PC-3 (cell line): Measurements from ENCODE around the gene DLGAP1. TPM values are rescaled to one million over a fixed set of nuclear protein-coding genes. Genes with fewer than 3 reads are reported as not detected.

ENCODE experiments used
- ATAC-seq: fragments of 200-7000 bp; cut with Tn5 transposase; 2 replicates; pipeline ENCODE4 v1.9.1; 2020; ENCODE audit warnings: mild to moderate bottlenecking, moderate library complexity
- BruUV-seq: library from RNA; stranded (reverse); fragments of 400-500 nt; replicated peaks from 2 replicates; lab custom pipeline; 2021; lab: Mats Ljungman, UMichigan
- CTCF ChIA-PET: fragments of 300-600 bp; sonication (Branson Sonifier 250); formaldehyde crosslinking; loops from one replicate; lab custom pipeline; 2022; ENCODE audit warnings: antibody characterized with exemption; lab: Charles Lee
- POLR2A ChIA-PET: fragments of 300-600 bp; sonication (Branson Sonifier 250); formaldehyde crosslinking; loops from one replicate; lab custom pipeline; 2022; ENCODE audit warnings: antibody characterized with exemption; ENCODE audit not compliant: unreplicated experiment; lab: Charles Lee
- DNase-seq: peaks from one replicate; pipeline ENCODE4 v3.0.0-alpha.2; 2015
- H2AFZ ChIP-seq: fragments of 300-600 bp; sonication (generic); 2 replicates; pipeline ENCODE4 v1.6.0; 2016; ENCODE audit warnings: antibody characterized with exemption, low read length
- H3F3A ChIP-seq: fragments of 300-600 bp; sonication (generic); one replicate; pipeline ENCODE4 v1.6.0; 2017; ENCODE audit warnings: antibody characterized with exemption, low read length, control low read depth, mild to moderate bottlenecking; ENCODE audit not compliant: unreplicated experiment
- H3K27ac ChIP-seq: fragments of 300-600 bp; sonication (generic); 2 replicates; pipeline ENCODE4 v1.5.1; 2016; ENCODE audit warnings: mild to moderate bottlenecking, low read length
- H3K27me3 ChIP-seq: fragments of 300-600 bp; sonication (generic); 2 replicates; pipeline ENCODE4 v1.6.1; 2016; ENCODE audit warnings: low read length, mixed read lengths
- H3K36me3 ChIP-seq: fragments of 300-600 bp; sonication (generic); 2 replicates; pipeline ENCODE4 v1.6.1; 2016; ENCODE audit warnings: low read depth, mixed run types, low read length, mixed read lengths
- H3K4me1 ChIP-seq: fragments of 300-600 bp; sonication (generic); 2 replicates; pipeline ENCODE4 v1.5.1; 2016; ENCODE audit warnings: low read length; ENCODE audit not compliant: insufficient read depth
- H3K4me2 ChIP-seq: fragments of 300-600 bp; sonication (generic); 2 replicates; pipeline ENCODE4 v1.6.0; 2016; ENCODE audit warnings: low read length
- H3K4me3 ChIP-seq: fragments of 300-600 bp; sonication (generic); 2 replicates; pipeline ENCODE4 v1.5.1; 2016; ENCODE audit warnings: mild to moderate bottlenecking, low read length, mixed read lengths
- H3K79me2 ChIP-seq: fragments of 300-600 bp; sonication (generic); 2 replicates; pipeline ENCODE4 v1.6.1; 2017; ENCODE audit warnings: low read length, mixed read lengths
- H3K9ac ChIP-seq: fragments of 300-600 bp; sonication (generic); 2 replicates; pipeline ENCODE4 v1.6.0; 2016; ENCODE audit warnings: mild to moderate bottlenecking, low read length
- H3K9me2 ChIP-seq: fragments of 300-600 bp; sonication (generic); replicated peaks from 2 replicates; pipeline ENCODE4 v1.6.1; 2016; ENCODE audit warnings: mixed run types, low read length, mixed read lengths
- H3K9me3 ChIP-seq: fragments of 300-600 bp; sonication (generic); 2 replicates; pipeline ENCODE4 v1.6.1; 2016; ENCODE audit warnings: low read length, mixed read lengths
- H4K20me1 ChIP-seq: fragments of 300-600 bp; sonication (generic); 2 replicates; pipeline ENCODE4 v1.6.1; 2016; ENCODE audit warnings: low read length, mixed read lengths
- EZH2 ChIP-seq: fragments of 300-600 bp; sonication (generic); IDR thresholded peaks from one replicate; pipeline ENCODE4 v1.6.1; 2017; ENCODE audit warnings: antibody characterized with exemption, mild to moderate bottlenecking, low read length; ENCODE audit not compliant: unreplicated experiment
- EZH2phosphoT487 ChIP-seq: fragments of 300-600 bp; sonication (generic); IDR thresholded peaks from 2 replicates; pipeline ENCODE4 v1.6.1; 2018; ENCODE audit warnings: mild to moderate bottlenecking, antibody characterized with exemption, low read length, borderline replicate concordance
- intact Hi-C: fragments of 100-400 bp; cut with micrococcal nuclease; formaldehyde crosslinking; loops from 2 replicates; pipeline ENCODE4 v1.9.0; 2023
- total RNA-seq: library from RNA; depleted of rRNA; stranded (reverse); fragments of >200 nt; gene quantifications from 2 replicates; pipeline ENCODE4 v1.2.3, GENCODE V29; 2014
- TF ChIP-seq, protein P1 (sequence below): fragments of 300-600 bp; sonication (generic); conservative IDR thresholded peaks from 2 replicates; pipeline ENCODE4 v1.5.1; 2017; ENCODE audit warnings: antibody characterized with exemption, low read depth, mild to moderate bottlenecking, low read length

DLGAP1 gene
- total RNA-seq, 1 experiment from 2014 or later = not detected

DNA sequence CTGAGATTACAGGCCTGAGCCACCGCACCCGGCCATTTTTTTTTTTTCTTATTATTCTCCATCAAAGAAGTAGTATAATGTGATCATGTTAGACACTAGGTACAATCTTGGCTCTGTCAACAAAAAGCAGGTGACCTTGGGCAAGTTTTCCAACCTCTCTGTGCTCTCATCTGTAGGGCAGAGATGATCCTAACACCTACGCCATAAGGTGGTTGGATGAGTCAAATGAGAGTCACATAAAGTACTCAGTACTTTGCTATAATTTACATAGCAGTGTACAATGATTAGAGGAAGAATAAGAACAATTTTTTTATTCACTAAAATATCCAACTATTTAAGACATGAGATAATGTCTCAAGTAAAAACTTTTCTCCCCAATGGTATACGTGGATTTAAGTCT, 876.5 kb downstream of the DLGAP1 start:
- POLR2A ChIA-PET = interaction anchor here (0.6 kb wide), 1 partner anchor 315 kb away, joined by 3 read pairs; no protein-coding TSS in a partner anchor
- no TSS peak for BruUV-seq

DNA sequence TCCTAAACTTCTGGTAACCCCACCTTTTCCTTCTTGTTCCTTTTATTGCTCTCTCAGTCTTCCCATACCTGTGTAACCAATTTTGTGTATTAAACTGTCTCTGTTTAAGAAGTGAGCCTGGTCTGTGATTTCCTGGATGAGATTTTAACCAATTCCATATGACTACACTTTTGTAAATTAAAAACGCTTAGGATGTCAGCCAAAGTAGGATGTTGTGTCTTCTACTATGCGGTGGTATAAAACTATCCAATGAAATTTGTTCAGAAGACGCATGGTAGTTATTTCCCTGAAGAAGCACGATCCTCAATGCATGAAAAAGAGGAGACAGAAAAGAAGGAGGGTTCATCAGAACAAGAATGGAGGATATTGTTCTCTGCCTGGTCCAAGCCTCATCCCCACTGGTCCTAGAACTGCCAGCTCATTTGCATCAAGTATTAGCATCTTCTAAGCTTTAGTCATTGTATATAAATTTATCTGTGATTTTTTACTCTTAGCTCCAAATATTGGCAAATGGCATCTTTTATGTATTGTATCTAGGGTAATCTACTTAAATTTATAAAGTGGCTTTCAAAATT, 877.7 kb downstream of the DLGAP1 start:
- DNase-seq = no peak
- BruUV-seq = no TSS peak
- Histone ChIP-seq H4K20me1 (no peaks in the 10 kb centered on the region), H3K4me2 (no peak overlapping the region), H3K36me3 (no peaks in the 10 kb centered on the region), H3K9me2 (no peaks in the 10 kb centered on the region), H3K9ac (no peak overlapping the region), H3K4me3 (no peak overlapping the region), H3K27me3 (no peaks in the 10 kb centered on the region), H3K79me2 (no peaks in the 10 kb centered on the region), H3F3A (no peaks in the 10 kb centered on the region), H3K9me3 (no peaks in the 10 kb centered on the region), H3K27ac (no peak overlapping the region), H2AFZ (no peak overlapping the region), H3K4me1 (peaks cover 9% of the 10 kb centered on the region; the same call in 1 of the 2 replicates)
- ATAC-seq = no peak
- intact Hi-C loops = no loop called here
- ChIA-PET POLR2A (no interaction called here), CTCF (no interaction called here)
- TF ChIP-seq EZH2 (no peak), EZH2phosphoT487 (no peak)

More for the DNA sequence above, 876.5 kb downstream of the DLGAP1 start:
- H4K20me1 ChIP-seq = no peaks in the 10 kb centered on the region
- no peak for ATAC-seq
- no peak overlapping the region for H3K9ac ChIP-seq
- no peaks in the 10 kb centered on the region for H3K9me3 ChIP-seq
- no peaks in the 10 kb centered on the region for H3K9me2 ChIP-seq
- no peak for DNase-seq
- H3K27ac ChIP-seq = no peak overlapping the region
- TF ChIP-seq EZH2 (no peak), EZH2phosphoT487 (no peak)
- TF ChIP-seq, protein P1, sequence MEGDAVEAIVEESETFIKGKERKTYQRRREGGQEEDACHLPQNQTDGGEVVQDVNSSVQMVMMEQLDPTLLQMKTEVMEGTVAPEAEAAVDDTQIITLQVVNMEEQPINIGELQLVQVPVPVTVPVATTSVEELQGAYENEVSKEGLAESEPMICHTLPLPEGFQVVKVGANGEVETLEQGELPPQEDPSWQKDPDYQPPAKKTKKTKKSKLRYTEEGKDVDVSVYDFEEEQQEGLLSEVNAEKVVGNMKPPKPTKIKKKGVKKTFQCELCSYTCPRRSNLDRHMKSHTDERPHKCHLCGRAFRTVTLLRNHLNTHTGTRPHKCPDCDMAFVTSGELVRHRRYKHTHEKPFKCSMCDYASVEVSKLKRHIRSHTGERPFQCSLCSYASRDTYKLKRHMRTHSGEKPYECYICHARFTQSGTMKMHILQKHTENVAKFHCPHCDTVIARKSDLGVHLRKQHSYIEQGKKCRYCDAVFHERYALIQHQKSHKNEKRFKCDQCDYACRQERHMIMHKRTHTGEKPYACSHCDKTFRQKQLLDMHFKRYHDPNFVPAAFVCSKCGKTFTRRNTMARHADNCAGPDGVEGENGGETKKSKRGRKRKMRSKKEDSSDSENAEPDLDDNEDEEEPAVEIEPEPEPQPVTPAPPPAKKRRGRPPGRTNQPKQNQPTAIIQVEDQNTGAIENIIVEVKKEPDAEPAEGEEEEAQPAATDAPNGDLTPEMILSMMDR = no peak
- H3K79me2 ChIP-seq = no peaks in the 10 kb centered on the region
- H2AFZ ChIP-seq = no peak overlapping the region
- no peaks in the 10 kb centered on the region for H3F3A ChIP-seq
- H3K4me3 ChIP-seq = no peak overlapping the region
- CTCF ChIA-PET = interaction anchor here (0.6 kb wide), 1 partner anchor 99 kb away, joined by 3 read pairs; no protein-coding TSS in a partner anchor
- peaks cover 18% of the 10 kb centered on the region for H3K4me1 ChIP-seq
- H3K36me3 ChIP-seq = no peaks in the 10 kb centered on the region
- no peak overlapping the region for H3K4me2 ChIP-seq
- no peaks in the 10 kb centered on the region for H3K27me3 ChIP-seq
- intact Hi-C loops = no loop called here

DNA sequence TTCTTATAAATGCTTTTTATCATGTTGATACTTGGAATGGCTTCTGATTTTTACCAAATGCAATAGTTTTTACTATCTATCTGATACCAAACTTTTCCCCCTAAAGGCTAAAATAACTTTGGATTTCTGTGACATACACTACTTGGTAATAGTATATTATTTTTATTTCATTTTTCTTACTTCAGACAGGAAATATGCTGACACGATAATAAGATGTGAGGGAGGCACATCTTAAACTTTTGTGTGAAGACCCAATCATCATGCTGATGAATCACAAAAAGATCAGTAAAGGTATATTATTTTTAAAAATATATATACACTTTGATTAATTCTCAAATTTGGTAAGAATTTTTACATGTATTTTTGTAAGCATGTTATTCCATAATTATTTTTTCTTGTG, 882.3 kb downstream of the DLGAP1 start:
- Histone ChIP-seq H3K9me3 (no peaks in the 10 kb centered on the region), H3K9ac (no peak overlapping the region), H3K9me2 (no peaks in the 10 kb centered on the region), H3K4me2 (no peak overlapping the region), H3K36me3 (no peaks in the 10 kb centered on the region), H4K20me1 (no peaks in the 10 kb centered on the region), H3K4me1 (0 out of 2 replicates have a peak, but pooled peaks cover under 1% of the 10 kb centered on the region), H3K27me3 (no peaks in the 10 kb centered on the region), H3F3A (no peaks in the 10 kb centered on the region), H3K79me2 (no peaks in the 10 kb centered on the region), H3K4me3 (no peak overlapping the region), H2AFZ (no peak overlapping the region), H3K27ac (no peak overlapping the region)
- TF ChIP-seq EZH2 (no peak), EZH2phosphoT487 (no peak)
- TF ChIP-seq, protein P1 = no peak
- ChIA-PET POLR2A (no interaction called here), CTCF (no interaction called here)
- BruUV-seq = no TSS peak
- intact Hi-C loops = no loop called here
- ATAC-seq (no peak), DNase-seq (no peak)
